ENCODE data around the gene KAZN.

- TF ChIP-seq SP2 (IDR thresholded peaks at IDR 0.05; ENCODE audit: low read length) (no peak), RFX5 (IDR thresholded peaks at IDR 0.05; ENCODE audit: borderline replicate concordance, low read depth, low read length) (no peak), POLR2A (IDR thresholded peaks at IDR 0.05; ENCODE audit: control extremely low read depth in 1 of 2, low read depth in 2 of 2, low read length in 2 of 2) (no peak), RXRA (IDR thresholded peaks at IDR 0.05; ENCODE audit: insufficient read depth, low read depth, low read length) (no peak), CTCF (IDR thresholded peaks at IDR 0.05; ENCODE audit: control extremely low read depth in 1 of 3, insufficient read depth in 1 of 3, low read depth in 1 of 3, low read length in 3 of 3) (no peak), CREB1 (IDR thresholded peaks at IDR 0.05) (no peak), TEAD4 (IDR thresholded peaks at IDR 0.05; ENCODE audit: low read depth, low read length) (no peak), EZH2 (IDR thresholded peaks at IDR 0.05; ENCODE audit: low read depth, low read length, severe bottlenecking) (no peak), YY1 (IDR thresholded peaks at IDR 0.05; ENCODE audit: low read depth, low read length) (no peak), SP1 (IDR thresholded peaks at IDR 0.05; ENCODE audit: low read depth, low read length) (no peak), GABPA (IDR thresholded peaks at IDR 0.05; ENCODE audit: borderline replicate concordance, insufficient read depth, low read length) (no peak), EP300 (IDR thresholded peaks at IDR 0.05; ENCODE audit: borderline replicate concordance in 1 of 2, low read depth in 2 of 2, low read length in 2 of 2) (no peak), SIX5 (IDR thresholded peaks at IDR 0.05; ENCODE audit: low read depth, low read length) (no peak)
Observed at GRCh38 chr1:15000671-15001070, 402.2 kb downstream of the KAZN start.
